ENCODE measurements around the gene TYRO3. TPM values are rescaled to one million over a fixed set of nuclear protein-coding genes. Genes with fewer than 3 reads are reported as not detected.
A peak's percentile ranks its signal among the peaks of the same experiment; 100 is the strongest.

The TYRO3 gene
- total RNA-seq: 6.1 and 11.3 TPM in 2 replicates

- DNase-seq (ENCODE audit: low read depth): no peak
These were observed at the start of gene TYRO3 for GRCh38 chr15:41558400-41559238. Gene TYRO3 (plus strand): TSS chr15:41559212. CDS start chr15:41559258, 46 bp downstream.

GRCh38 chr15:41510728-41511127 lies 48.3 kb upstream of the TYRO3 start:
- no peak for DNase-seq (ENCODE audit: low read depth)

DNA sequence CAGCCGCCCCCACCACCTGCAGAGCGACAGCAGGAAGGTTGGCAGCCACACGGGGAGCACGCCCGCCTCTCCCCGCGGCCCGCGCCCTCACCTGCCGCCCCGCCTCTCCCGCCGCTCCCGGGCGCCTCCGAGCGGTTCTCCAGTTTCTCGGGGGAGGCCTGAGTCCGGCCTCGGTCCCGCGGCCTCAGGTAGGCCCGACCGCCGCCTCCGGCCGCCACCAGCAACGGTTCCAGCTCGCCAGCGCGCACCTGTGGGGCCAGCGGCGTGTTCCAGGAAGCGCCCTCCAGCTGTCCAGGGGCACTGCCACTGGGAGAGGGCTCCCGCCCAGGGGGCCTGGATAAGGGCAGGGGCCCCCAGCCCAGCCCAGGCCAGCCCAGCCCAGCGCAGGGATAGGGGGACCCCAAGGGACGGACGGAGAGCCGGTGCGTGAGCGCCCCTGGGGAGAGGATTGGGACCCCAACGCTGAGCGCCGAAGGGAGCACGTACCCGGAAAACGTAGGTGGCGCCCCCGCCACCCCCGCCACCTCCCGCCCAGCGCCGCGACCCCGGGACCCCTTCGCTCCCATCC lies 47.6 kb upstream of the TYRO3 start:
- no peak for DNase-seq (ENCODE audit: low read depth)

- DNase-seq (ENCODE audit: low read depth): no peak
These were observed 47.1 kb upstream of the TYRO3 start for GRCh38 chr15:41511899-41512369.

- no peak for DNase-seq (ENCODE audit: low read depth)
These were observed 46.5 kb upstream of the TYRO3 start for GRCh38 chr15:41512512-41512939.

DNA sequence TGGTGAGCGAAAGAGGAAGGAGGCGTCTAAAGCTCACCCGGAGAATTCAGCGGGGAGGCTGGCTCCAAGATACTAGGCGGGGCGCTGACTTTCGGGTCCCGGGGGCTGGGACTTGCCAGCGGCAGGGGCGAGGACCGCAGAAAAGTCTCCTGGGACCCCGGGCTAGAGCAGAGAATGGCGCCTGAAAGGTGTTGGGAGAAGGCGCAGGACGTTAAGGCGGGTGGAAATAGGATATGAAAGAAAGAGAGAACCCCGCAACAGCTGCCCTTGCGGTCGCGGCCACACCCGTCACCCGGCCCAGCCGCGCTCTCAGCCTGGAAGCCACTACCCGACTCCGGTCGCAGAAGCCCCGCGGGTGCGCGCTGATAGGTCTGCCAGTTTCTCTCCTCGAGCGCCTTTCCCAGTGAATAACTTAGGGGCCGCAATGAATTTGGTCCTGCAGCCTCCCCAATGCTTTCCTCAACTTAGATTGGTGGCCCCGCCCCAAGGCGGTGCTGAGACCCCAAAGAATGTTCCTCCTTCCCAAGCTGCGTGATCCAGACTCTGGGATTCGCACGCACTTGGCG lies 46.0 kb upstream of the TYRO3 start:
- DNase-seq (ENCODE audit: low read depth): no peak

- no peak for DNase-seq (ENCODE audit: low read depth)
These were observed 45.3 kb upstream of the TYRO3 start, which contains the start of gene LTK for GRCh38 chr15:41513506-41514227. Gene LTK (minus strand): TSS chr15:41513827. CDS start chr15:41513709, 118 bp downstream.

GRCh38 chr15:41517895-41518449 lies 41.0 kb upstream of the TYRO3 start:
- DNase-seq (ENCODE audit: low read depth): no peak

DNA sequence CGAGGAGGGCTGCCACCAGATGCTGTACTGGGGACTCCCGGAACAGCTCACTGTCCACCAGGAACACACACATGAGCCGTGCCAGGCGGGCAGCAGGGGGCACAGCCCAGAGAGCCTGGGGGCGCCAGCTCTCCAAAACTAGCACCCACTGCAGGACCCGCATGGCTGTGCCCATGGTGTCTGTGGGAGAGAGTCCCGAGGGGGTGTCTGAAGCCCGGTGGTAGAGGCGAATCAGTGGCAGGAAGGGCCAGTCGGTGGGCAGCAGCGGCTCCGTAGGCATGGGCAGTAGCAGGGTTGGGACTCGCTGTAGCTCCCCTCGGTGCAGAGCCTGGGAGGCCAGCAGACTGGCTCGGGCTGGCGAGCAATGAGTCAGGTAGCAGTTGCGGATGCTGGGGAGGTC lies 38.4 kb upstream of the TYRO3 start:
- DNase-seq (ENCODE audit: low read depth): no peak

- no peak for DNase-seq (ENCODE audit: low read depth)
These were observed 37.4 kb upstream of the TYRO3 start for GRCh38 chr15:41521614-41522013.

- no peak for DNase-seq (ENCODE audit: low read depth)
These were observed 35.9 kb upstream of the TYRO3 start for GRCh38 chr15:41523097-41523496.

DNA sequence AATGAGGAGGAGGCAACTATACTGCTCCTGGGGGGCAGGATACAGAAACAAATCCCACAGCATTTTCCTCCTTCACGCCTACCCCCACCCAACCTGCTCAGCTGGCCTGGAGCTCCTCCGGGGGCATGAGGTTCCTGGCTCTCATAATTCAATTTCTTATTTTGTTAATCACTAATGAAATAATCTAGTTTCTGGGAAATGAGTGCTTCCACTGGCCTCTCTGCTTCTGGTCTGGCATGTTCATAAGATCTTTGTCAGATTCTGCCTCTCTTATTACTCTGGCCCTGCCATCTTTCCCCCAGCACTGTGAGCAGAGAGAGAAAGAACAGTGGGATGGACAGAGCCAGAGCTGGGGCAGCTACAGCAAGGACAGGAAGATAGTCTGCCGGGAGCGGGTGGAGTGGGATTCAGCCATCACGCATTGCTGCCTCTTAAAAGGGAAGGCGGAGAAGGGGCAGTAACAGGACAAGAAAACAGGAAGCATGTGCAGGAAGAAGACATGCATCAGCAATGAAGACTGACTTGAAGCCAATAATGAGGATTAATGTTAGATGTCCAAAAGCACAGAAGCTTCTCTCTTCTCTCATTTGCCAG lies 28.6 kb upstream of the TYRO3 start:
- no peak for DNase-seq (ENCODE audit: low read depth)

GRCh38 chr15:41535544-41535943 lies 23.5 kb upstream of the TYRO3 start:
- DNase-seq (ENCODE audit: low read depth): no peak

- no peak for DNase-seq (ENCODE audit: low read depth)
These were observed 22.1 kb upstream of the TYRO3 start for GRCh38 chr15:41536866-41537265.

GRCh38 chr15:41543521-41543870 lies 15.5 kb upstream of the TYRO3 start:
- no peak for DNase-seq (ENCODE audit: low read depth)

- DNase-seq (ENCODE audit: low read depth): no peak
These were observed 14.4 kb upstream of the TYRO3 start for GRCh38 chr15:41544650-41545015.

DNA sequence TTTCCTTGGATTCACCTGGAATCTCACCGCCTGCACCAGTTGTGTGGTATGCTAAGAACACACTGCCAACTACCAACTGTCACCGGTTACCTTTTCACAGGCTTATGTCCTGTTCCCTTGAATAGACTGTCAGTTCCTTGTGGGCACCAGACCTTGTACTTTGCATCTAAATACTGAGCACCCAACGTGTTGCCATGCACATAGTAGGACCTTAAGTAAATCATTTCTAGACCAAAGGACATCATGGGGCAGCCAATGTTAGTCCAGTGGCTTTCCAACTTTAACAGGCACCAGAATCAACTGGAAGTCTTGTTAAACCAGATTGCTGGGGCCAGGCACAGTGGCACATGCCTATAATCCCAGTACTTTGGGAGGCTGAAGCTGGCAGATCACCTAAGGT lies 13.8 kb upstream of the TYRO3 start:
- no peak for DNase-seq (ENCODE audit: low read depth)

- DNase-seq (ENCODE audit: low read depth): peak; percentile 49
These were observed 11.9 kb upstream of the TYRO3 start for GRCh38 chr15:41546851-41547786.

- DNase-seq (ENCODE audit: low read depth): no peak
These were observed 8.8 kb upstream of the TYRO3 start for GRCh38 chr15:41550066-41550775.

GRCh38 chr15:41553731-41554130 lies 5.3 kb upstream of the TYRO3 start:
- DNase-seq (ENCODE audit: low read depth): peak; percentile 23
